Central memory CD4-positive, alpha-beta T cell (primary cell): ENCODE measurements around the gene FBLL1.
A peak's percentile ranks its signal among the peaks of the same experiment; 100 is the strongest.
"Not testable (repeated sequence)": the region's sequence is repeated elsewhere in the genome, so short reads cannot be mapped to it uniquely, and the experiment has no call there.

Source experiments
- DNase-seq: peaks from one replicate; pipeline ENCODE4 v3.0.0; 2022

The FBLL1 gene

DNA sequence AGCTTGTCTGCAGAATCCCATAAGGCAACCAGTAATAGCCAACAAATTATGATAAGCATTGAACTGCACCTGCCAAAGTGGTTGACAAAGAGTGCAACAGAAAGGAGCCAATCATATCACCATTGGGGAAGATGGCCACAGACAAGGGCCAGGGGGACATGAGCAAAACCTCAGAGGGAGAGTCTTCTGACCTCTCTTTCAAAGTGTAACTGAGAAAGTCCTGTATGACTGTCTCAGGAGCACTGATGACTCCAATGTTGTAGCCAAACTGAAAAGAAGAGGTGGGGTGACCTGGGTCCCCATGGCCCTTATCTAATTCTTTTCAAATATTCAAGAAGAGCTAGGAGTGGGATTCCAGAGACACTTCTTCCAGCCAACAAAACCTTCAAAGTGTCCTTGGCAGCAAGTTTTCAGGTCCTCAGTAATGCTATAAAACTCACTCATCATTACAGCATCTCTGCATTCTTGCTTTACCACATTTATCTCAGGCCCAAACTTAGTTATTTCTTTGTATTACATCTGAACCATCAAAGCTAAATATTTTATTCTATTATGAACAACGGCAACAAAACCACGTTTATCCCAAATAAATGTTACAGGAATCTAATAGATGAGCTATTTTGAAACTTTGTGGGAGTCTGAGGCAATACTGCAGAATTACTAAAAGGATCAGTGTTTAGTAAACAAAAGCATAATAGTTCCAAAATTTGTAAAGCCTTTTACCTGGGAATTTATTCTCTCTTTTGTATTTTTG lies 24.4 kb downstream of the FBLL1 start:
- DNase-seq, result no peak

DNA sequence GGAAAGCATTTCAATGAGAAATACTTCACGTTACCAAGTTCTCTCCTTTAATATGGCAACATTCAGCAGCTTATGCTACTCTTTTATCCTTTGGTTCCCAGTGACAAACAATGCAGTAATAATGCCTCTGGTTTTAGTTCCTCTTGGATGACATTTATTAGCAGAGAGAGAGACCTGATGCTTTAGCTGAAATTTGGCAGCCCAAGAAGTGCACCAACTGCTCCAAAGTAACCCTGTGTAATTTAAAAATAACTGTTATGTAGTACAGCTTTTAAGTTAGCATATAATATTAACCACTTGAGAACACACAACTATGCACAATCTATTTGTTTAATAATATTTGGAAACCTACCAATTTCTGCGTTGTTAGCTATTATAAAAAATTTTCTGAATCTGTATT lies 28.3 kb downstream of the FBLL1 start:
- no peak for DNase-seq

DNA sequence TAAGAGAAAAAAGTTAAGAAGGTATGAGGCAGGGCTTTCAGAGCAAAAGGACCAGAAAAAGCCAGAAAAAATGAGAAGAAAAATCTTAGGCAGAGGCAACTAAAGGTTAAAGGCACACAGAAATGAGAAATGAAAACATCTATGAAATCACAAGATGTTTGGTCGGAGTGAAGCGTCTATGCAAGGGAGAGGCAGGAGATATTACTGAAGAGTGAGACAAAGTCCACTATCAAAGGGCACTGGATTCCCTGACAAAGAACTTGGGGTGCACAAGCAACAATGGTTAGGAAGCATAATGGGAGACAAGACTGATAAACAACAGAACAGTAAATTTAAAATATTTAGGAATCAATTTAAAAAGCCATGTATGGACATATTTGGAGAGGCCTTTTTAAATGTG lies 33.2 kb downstream of the FBLL1 start:
- no peak for DNase-seq

DNA sequence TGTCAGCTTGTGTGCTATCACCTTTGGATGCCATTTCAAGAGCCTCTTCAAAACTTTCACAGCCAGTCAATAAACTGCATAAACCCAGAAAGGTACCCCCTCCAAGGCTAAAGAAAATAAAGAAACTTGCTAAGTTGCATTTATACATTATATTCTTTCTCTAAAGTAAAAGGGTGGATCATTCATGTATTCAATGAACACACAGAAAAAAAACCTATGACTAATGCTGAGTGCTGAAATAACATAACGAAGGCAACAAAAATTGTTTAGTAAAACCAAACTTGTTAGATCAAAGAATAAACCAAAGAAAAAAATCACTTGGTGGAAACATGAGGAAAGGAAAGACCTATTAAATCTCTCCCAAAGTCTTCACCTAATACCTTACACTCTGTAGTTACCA lies 34.9 kb downstream of the FBLL1 start:
- no peak for DNase-seq

GRCh38 chr5:168568738-168569137 lies 39.6 kb downstream of the FBLL1 start:
- no peak for DNase-seq

DNA sequence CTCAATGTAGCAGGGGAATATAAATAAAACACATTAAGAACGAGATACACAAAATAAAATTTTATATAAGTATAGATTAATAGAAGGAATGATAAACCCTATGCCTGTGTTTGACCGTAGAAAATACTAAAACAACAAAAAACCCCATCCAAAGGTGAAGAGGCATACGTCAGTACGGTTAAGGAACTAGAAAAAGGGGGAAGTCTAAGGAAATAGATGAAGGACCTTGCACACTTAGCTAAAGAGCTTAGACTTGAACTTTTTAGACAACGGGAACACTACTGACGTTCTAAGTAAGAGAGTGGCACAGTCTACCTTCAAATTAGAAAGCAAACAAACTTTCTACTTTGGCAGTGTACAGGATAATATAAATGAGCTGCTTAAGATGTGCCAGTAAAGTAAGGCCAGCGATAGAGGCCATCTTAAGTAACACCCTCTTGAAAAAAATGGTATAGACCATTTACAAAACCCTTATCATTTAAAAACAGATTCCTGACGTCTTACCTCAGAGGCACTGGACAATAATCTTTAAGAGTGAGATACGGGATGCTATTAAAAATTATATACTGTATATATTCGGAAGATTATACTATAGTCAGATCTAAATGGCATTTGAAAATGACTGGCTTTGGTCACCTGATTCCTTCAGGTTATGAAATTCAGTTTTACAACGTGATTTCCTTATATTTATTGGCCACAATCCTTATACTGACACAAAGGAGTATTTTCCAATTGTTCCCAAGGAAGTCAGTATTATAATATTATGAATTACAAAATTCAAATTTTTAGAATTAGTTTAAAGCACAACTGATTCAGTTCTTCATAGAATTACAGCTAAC lies 41.6 kb downstream of the FBLL1 start:
- no peak for DNase-seq

- not testable (repeated sequence) for DNase-seq
Measured at GRCh38 chr5:168573663-168574062, 44.6 kb downstream of the FBLL1 start.

- not testable (repeated sequence) for DNase-seq
Measured at GRCh38 chr5:168574156-168574555, 45.1 kb downstream of the FBLL1 start.

- DNase-seq, result no peak
Measured at GRCh38 chr5:168575391-168576372, 46.6 kb downstream of the FBLL1 start.

DNA sequence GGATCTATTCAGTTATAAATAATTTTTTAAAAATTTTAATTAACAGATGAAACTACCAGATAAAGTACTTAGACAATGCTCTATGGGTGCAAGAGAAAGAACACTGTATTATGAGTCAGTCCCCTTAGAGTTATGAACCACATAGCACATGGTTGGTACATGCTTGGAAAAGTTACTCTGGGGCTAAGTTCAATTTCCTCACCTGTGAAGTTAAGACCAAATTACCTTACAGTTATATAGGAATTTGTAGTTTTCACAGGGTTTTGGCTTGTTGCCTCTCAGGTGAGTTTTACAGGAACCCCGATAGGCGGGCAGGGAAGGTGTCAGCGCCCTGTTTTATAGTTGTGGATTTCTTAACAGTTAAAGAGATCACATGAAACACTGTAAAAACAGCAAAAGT lies 48.9 kb downstream of the FBLL1 start:
- no peak for DNase-seq

GRCh38 chr5:168578538-168579487 lies 49.7 kb downstream of the FBLL1 start, which contains the start of gene PANK3:
PANK3 (minus strand) TSS chr5:168579368; CDS start chr5:168579283, 85 bp downstream.
- DNase-seq, result no peak

DNA sequence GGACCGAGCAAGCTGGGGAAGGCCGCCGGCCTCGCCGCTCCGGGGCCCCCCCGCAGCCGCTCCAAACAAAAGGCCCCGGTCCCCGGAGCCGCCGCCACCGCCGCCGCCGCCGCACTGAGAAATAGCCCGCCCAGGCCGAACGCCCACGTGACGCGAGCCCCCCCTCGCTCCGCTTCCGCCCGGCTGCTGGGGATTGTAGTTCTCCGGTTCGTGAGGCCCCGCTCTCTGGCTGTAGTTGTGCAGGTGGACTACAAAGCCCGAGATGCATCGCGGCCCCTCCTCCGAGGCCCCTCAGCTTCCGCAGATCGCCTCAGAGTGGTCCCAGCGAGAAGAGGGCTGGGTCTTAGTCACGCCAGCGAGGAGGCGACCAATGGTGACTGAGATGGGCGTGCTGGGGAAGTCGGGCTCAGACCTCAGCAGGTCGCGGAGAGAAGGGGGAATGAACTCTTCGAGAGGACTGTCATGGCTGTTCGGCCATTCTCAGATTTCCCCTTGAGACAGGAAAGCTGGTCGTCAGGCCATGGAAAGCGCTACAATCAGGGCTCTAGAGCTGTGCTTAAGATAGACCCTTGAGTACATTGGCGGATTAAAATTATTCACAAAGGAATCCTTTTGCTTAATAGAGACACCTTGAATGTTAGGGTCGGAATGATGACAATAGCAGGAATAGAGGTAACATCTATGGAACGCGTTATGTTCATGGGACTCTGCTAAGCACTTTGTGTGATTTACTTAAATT lies 50.6 kb downstream of the FBLL1 start:
- DNase-seq, result peak; percentile 96

- DNase-seq, result no peak
Measured at GRCh38 chr5:168580227-168580508, 51.1 kb downstream of the FBLL1 start.
